Neural cell (in vitro differentiated cells): ENCODE results near the gene ZNF500.

Source experiments
- EZH2 ChIP-seq: fragments of 200-600, 300-800 bp; shearing (Covaris generic), sonication (generic); IDR thresholded peaks from 2 replicates; pipeline ENCODE4 v1.6.1; 2014; ENCODE audit warnings: antibody characterized with exemption, low read length, borderline replicate concordance, mild to moderate bottlenecking; ENCODE audit not compliant: insufficient read depth, poor library complexity, severe bottlenecking
- MXI1 ChIP-seq: fragments of 450-650 bp; conservative IDR thresholded peaks from 2 replicates; pipeline ENCODE4 v1.6.1; 2014; ENCODE audit warnings: antibody characterized with exemption, mild to moderate bottlenecking; ENCODE audit not compliant: poor library complexity, severe bottlenecking
- POLR2AphosphoS5 ChIP-seq: IDR thresholded peaks from 2 replicates; pipeline ENCODE4 v1.6.1; 2012
- RAD21 ChIP-seq: fragments of 450-650 bp; conservative IDR thresholded peaks from 2 replicates; pipeline ENCODE4 v1.6.1; 2014; ENCODE audit warnings: antibody characterized with exemption, mild to moderate bottlenecking, moderate library complexity
- TAF1 ChIP-seq: IDR thresholded peaks from 2 replicates; pipeline ENCODE4 v1.6.1; 2012; ENCODE audit warnings: low read depth
- TF ChIP-seq, protein P1 (sequence below): fragments of 450-650 bp; IDR thresholded peaks from 2 replicates; pipeline ENCODE4 v1.5.1; 2014; ENCODE audit warnings: antibody characterized with exemption, mild to moderate bottlenecking, moderate library complexity; ENCODE audit not compliant: poor library complexity, severe bottlenecking
- TF ChIP-seq, protein P2 (sequence below): IDR thresholded peaks from 2 replicates; pipeline ENCODE4 v1.6.1; 2012; ENCODE audit warnings: borderline replicate concordance

DNA sequence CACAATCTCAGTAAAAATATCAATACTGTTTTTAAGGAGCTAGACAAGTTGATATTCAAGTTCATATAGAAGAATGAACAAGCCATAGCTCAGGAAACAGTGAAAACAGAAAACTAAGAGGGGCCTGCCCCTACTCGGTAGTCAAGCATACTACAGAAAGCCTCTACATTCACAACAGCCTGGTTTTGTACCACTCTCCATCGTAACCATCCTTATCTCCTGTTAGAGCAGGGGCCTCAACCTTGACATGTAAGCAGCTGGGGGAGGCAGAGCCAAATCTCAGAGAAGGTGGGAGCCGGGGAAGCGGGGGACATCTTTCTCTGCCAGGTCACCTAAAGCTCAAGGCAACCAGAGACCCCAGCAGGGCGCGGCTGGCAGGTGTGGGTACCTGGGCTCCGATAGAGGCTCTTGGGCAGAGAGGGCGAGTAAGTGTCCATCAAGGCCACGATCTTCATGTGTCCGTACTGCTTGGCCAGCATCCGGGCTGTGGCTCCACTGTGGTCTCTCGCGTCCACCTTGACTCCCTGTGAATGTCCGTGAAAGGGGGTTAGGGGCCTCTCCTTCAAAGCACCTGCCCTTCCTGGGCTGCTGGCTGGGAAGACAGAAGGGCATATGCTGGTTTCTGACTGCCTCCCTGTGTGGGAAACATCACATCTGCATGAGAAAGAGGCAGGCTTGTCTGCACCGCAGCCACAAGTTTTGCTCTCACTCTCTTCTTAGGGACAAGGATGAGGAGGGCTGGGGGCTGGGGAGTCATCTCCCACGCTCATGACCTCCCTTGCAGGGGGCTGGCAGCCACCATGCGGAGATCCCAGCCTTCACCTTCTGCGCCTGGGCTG lies 53.1 kb downstream of the ZNF500 start:
- TF ChIP-seq MXI1: no peak
- TF ChIP-seq, protein P1, sequence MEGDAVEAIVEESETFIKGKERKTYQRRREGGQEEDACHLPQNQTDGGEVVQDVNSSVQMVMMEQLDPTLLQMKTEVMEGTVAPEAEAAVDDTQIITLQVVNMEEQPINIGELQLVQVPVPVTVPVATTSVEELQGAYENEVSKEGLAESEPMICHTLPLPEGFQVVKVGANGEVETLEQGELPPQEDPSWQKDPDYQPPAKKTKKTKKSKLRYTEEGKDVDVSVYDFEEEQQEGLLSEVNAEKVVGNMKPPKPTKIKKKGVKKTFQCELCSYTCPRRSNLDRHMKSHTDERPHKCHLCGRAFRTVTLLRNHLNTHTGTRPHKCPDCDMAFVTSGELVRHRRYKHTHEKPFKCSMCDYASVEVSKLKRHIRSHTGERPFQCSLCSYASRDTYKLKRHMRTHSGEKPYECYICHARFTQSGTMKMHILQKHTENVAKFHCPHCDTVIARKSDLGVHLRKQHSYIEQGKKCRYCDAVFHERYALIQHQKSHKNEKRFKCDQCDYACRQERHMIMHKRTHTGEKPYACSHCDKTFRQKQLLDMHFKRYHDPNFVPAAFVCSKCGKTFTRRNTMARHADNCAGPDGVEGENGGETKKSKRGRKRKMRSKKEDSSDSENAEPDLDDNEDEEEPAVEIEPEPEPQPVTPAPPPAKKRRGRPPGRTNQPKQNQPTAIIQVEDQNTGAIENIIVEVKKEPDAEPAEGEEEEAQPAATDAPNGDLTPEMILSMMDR: no peak
- TF ChIP-seq POLR2AphosphoS5: no peak
- TF ChIP-seq EZH2: no peak
- no peak for TF ChIP-seq TAF1
- TF ChIP-seq, protein P2, sequence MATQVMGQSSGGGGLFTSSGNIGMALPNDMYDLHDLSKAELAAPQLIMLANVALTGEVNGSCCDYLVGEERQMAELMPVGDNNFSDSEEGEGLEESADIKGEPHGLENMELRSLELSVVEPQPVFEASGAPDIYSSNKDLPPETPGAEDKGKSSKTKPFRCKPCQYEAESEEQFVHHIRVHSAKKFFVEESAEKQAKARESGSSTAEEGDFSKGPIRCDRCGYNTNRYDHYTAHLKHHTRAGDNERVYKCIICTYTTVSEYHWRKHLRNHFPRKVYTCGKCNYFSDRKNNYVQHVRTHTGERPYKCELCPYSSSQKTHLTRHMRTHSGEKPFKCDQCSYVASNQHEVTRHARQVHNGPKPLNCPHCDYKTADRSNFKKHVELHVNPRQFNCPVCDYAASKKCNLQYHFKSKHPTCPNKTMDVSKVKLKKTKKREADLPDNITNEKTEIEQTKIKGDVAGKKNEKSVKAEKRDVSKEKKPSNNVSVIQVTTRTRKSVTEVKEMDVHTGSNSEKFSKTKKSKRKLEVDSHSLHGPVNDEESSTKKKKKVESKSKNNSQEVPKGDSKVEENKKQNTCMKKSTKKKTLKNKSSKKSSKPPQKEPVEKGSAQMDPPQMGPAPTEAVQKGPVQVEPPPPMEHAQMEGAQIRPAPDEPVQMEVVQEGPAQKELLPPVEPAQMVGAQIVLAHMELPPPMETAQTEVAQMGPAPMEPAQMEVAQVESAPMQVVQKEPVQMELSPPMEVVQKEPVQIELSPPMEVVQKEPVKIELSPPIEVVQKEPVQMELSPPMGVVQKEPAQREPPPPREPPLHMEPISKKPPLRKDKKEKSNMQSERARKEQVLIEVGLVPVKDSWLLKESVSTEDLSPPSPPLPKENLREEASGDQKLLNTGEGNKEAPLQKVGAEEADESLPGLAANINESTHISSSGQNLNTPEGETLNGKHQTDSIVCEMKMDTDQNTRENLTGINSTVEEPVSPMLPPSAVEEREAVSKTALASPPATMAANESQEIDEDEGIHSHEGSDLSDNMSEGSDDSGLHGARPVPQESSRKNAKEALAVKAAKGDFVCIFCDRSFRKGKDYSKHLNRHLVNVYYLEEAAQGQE: no peak
- no peak for TF ChIP-seq RAD21
